HG03571 (cell line): ENCODE measurements around the gene OR52B4.
"Not testable (repeated sequence)": the region's sequence is repeated elsewhere in the genome, so short reads cannot be mapped to it uniquely, and the experiment has no call there.

ENCODE experiments used
- ATAC-seq: cut with Tn5 transposase; IDR thresholded peaks from one replicate; pipeline ENCODE4 v1.9.1; 2021; ENCODE audit not compliant: unreplicated experiment

OR52B4 gene

GRCh38 chr11:4368286-4368685 is at the start of gene OR52B4:
OR52B4 (minus strand) TSS chr11:4368386; CDS start chr11:4368295, 91 bp downstream.
- ATAC-seq = no peak

GRCh38 chr11:4416816-4417215 is 48.6 kb upstream of the OR52B4 start:
- ATAC-seq = no peak

- ATAC-seq = no peak
Observed at GRCh38 chr11:4416306-4416705, 48.1 kb upstream of the OR52B4 start.

GRCh38 chr11:4406206-4406605 is 38.0 kb upstream of the OR52B4 start:
- ATAC-seq = not testable (repeated sequence)

GRCh38 chr11:4393858-4394223 is 25.7 kb upstream of the OR52B4 start:
- peak; percentile 16 for ATAC-seq

- ATAC-seq = peak; percentile 100
Observed at GRCh38 chr11:4393209-4393857, 25.1 kb upstream of the OR52B4 start, which contains the start of gene TRIM21. TRIM21 (minus strand) TSS chr11:4393702; CDS start chr11:4390409, 3,293 bp downstream.

- ATAC-seq = no peak
Observed at GRCh38 chr11:4388221-4388620, 20.0 kb upstream of the OR52B4 start.

- ATAC-seq = no peak
Observed at GRCh38 chr11:4385978-4386740, 18.0 kb upstream of the OR52B4 start.

- ATAC-seq = no peak
Observed at GRCh38 chr11:4381901-4382300, 13.7 kb upstream of the OR52B4 start.

- ATAC-seq = no peak
Observed at GRCh38 chr11:4375431-4376140, 7.4 kb upstream of the OR52B4 start.

- no peak for ATAC-seq
Observed at GRCh38 chr11:4370166-4370565, 2.0 kb upstream of the OR52B4 start.

GRCh38 chr11:4348142-4348541 is 20.0 kb downstream of the OR52B4 start:
- not testable (repeated sequence) for ATAC-seq

- ATAC-seq = not testable (repeated sequence)
Observed at GRCh38 chr11:4345366-4345765, 22.8 kb downstream of the OR52B4 start.

GRCh38 chr11:4334356-4334755 is 33.8 kb downstream of the OR52B4 start:
- ATAC-seq = not testable (repeated sequence)
